K562 (cell line): ENCODE measurements around the gene LZTFL1. TPM values are rescaled to one million over a fixed set of nuclear protein-coding genes. Genes with fewer than 3 reads are reported as not detected.

Experiments
- ATAC-seq: fragments of 200-7000 bp; cut with Tn5 transposase; 3 replicates; pipeline ENCODE4 v1.9.1; 2020; ENCODE audit warnings: moderate library complexity
- BruUV-seq: library from RNA; stranded (reverse); fragments of 400-500 nt; replicated peaks from 2 replicates; lab custom pipeline; 2021; lab: Mats Ljungman, UMichigan
- CTCF ChIA-PET: fragments of 300-600 bp; formaldehyde crosslinking; extraction: SDS; loops from one replicate; lab custom pipeline; 2021; ENCODE audit warnings: low intra/inter-chr PET ratio; lab: Yijun Ruan, JAX
- POLR2A ChIA-PET: fragments of 300-600, 350-650 bp; sonication (Branson Sonifier 250); formaldehyde crosslinking; extraction: SDS; loops from one replicate; lab custom pipeline; 2021; ENCODE audit warnings: antibody characterized with exemption, inconsistent platforms; lab: Yijun Ruan, JAX
- DNase-seq, 4 experiments: peaks; one replicate each; pipeline versions ENCODE4 v3.0.0 to v3.0.0-alpha.2; 2011 to 2018; ENCODE audit warnings: low spot score in 3 of 4, mixed read lengths in 3 of 4; ENCODE audit errors: extremely low read depth in 1 of 4
- FAIRE-seq: peaks from 2 replicates; lab custom pipeline; 2011; peaks lifted over from hg19 to GRCh38; lab: Jason Lieb, UNC
- H2AFZ ChIP-seq: 2 replicates; pipeline ENCODE4 v1.6.0; 2011; ENCODE audit warnings: low read depth, low read length, control low read depth, inconsistent platforms
- H3K27ac ChIP-seq: fragments of 200-600 bp; 3 replicates; pipeline ENCODE4 v1.8.0; 2011; ENCODE audit warnings: low read depth, mild to moderate bottlenecking, control low read depth, inconsistent platforms, low read length, moderate library complexity, mixed read lengths; ENCODE audit errors: extremely low read depth
- H3K27me3 ChIP-seq, 2 experiments: fragments of 300-600 bp in 1 of 2; 2 replicates in 1 of 2; 3 replicates in 1 of 2; pipeline versions ENCODE4 v1.6.0 to v1.8.0; 2011; ENCODE audit warnings: inconsistent platforms in 2 of 2, low read length in 2 of 2, mild to moderate bottlenecking in 1 of 2, mixed read lengths in 1 of 2, moderate library complexity in 1 of 2; ENCODE audit not compliant: control insufficient read depth in 2 of 2, insufficient read depth in 2 of 2
- H3K36me3 ChIP-seq: fragments of 300-600 bp; 3 replicates; pipeline ENCODE4 v1.8.0; 2011; ENCODE audit warnings: mild to moderate bottlenecking, low read length, inconsistent platforms; ENCODE audit not compliant: control insufficient read depth, insufficient read depth
- H3K4me1 ChIP-seq, 2 experiments: fragments of 200-600 bp in 1 of 2; replicated peaks in 1 of 2; 2 replicates in 1 of 2; 3 replicates in 1 of 2; pipeline versions ENCODE4 v1.5.1 to v1.8.0; 2011; ENCODE audit warnings: inconsistent platforms in 2 of 2, low read length in 2 of 2, mild to moderate bottlenecking in 1 of 2, mixed read lengths in 1 of 2, moderate library complexity in 1 of 2; ENCODE audit not compliant: control insufficient read depth in 2 of 2, insufficient read depth in 2 of 2
- H3K4me2 ChIP-seq: 2 replicates; pipeline ENCODE4 v1.6.1; 2011; ENCODE audit warnings: low read length, control low read depth, inconsistent platforms, mixed read lengths; ENCODE audit not compliant: insufficient read depth
- H3K4me3 ChIP-seq: fragments of 200-600 bp; sonication (generic), shearing (Covaris generic); 2 replicates; pipeline ENCODE4 v1.5.1; 2016; ENCODE audit warnings: control low read depth, inconsistent platforms
- H3K79me2 ChIP-seq: fragments of 200-600 bp; 3 replicates; pipeline ENCODE4 v1.8.0; 2011; ENCODE audit warnings: low read length, inconsistent platforms; ENCODE audit not compliant: control insufficient read depth, insufficient read depth
- H3K9ac ChIP-seq, 2 experiments: 2 replicates each; pipeline versions ENCODE4 v1.6.0 to v1.6.1; 2011; ENCODE audit warnings: low read depth in 2 of 2, low read length in 2 of 2, control low read depth in 1 of 2, inconsistent platforms in 1 of 2, mild to moderate bottlenecking in 1 of 2, mixed read lengths in 1 of 2; ENCODE audit not compliant: insufficient read depth in 1 of 2
- H3K9me1 ChIP-seq: one replicate; pipeline ENCODE4 v1.6.0; 2011; ENCODE audit warnings: inconsistent platforms, mild to moderate bottlenecking, low read length, moderate library complexity; ENCODE audit not compliant: control insufficient read depth, insufficient read depth
- H3K9me3 ChIP-seq: replicated peaks from 2 replicates; pipeline ENCODE4 v1.5.1; 2011; ENCODE audit warnings: low read depth, low read length, inconsistent platforms; ENCODE audit not compliant: control insufficient read depth, insufficient read depth
- H4K20me1 ChIP-seq: replicated peaks from 2 replicates; pipeline ENCODE4 v1.6.1; 2011; ENCODE audit warnings: low read length, inconsistent platforms, mixed read lengths; ENCODE audit not compliant: control insufficient read depth, insufficient read depth
- BMI1 ChIP-seq: fragments of 150-350 bp; IDR thresholded peaks from 2 replicates; pipeline ENCODE4 v1.6.1; 2014; ENCODE audit warnings: low read length
- HSF4 ChIP-seq: fragments of 250-450 bp; sonication (Bioruptor Pico); IDR thresholded peaks from 2 replicates; pipeline ENCODE4 v2.1.2; 2022; ENCODE audit warnings: mild to moderate bottlenecking, moderate library complexity, borderline replicate concordance
- MCM7 ChIP-seq, 2 experiments: fragments of 450-650 bp; IDR thresholded peaks; 2 replicates each; pipeline ENCODE4 v1.6.1; 2016 to 2018
- RBM25 ChIP-seq: fragments of 200-400 bp; formaldehyde crosslinking; IDR thresholded peaks from 2 replicates; pipeline ENCODE4 v1.6.1; 2018; ENCODE audit warnings: low read length, low read depth, moderate library complexity; ENCODE audit not compliant: severe bottlenecking
- RBM34 ChIP-seq: fragments of 200-400 bp; formaldehyde crosslinking; IDR thresholded peaks from 2 replicates; pipeline ENCODE4 v1.6.1; 2018; ENCODE audit warnings: low read length, borderline replicate concordance; ENCODE audit not compliant: insufficient read depth
- ZFP36 ChIP-seq: fragments of 150-350 bp; IDR thresholded peaks from 2 replicates; pipeline ENCODE4 v1.6.1; 2018; ENCODE audit warnings: low read length, low read depth; ENCODE audit not compliant: partially characterized antibody
- ZNF436 ChIP-seq: fragments of 250-450, 450-650 bp; sonication (Bioruptor Pico); formaldehyde crosslinking; IDR thresholded peaks from 2 replicates; pipeline ENCODE4 v1.7.0; 2020; ENCODE audit warnings: mild to moderate bottlenecking
- WGBS: fragments of 100-300 bp; shearing (Covaris generic); methylation state at CpG from one replicate; pipeline ENCODE4 v1.1.6; 2016; ENCODE audit warnings: low coverage, mixed read lengths; ENCODE audit not compliant: insufficient coverage; ENCODE audit errors: missing lambda C conversion rate; 5-methylcytosine and 5-hydroxymethylcytosine counted together
- in situ Hi-C: fragments of 300-500 bp; cut with MboI; formaldehyde crosslinking; loops from 4 replicates; pipeline ENCODE4 v1.15.0; 2018; ENCODE audit warnings: inconsistent platforms, mixed read lengths
- intact Hi-C: fragments of 100-400 bp; cut with micrococcal nuclease; formaldehyde crosslinking; loops from 2 replicates; pipeline ENCODE4 v1.14.2; 2022
- polyA plus RNA-seq, 8 experiments: library from polyadenylated mRNA; depleted of rRNA in 4 of 8; stranded (reverse) in 5 of 8; unstranded in 3 of 8; fragments of >200 nt; fragmentation: Nextera tagmentation in 2 of 8; fragmentation: Illumina TruSeq in 1 of 8; extraction: Ambion mirVana in 2 of 8; extraction: Trizol in 1 of 8; gene quantifications; 2 replicates each; pipeline versions ENCODE4 v1.2.1 to v1.2.3, GENCODE V29; 2011 to 2014; ENCODE audit warnings: inconsistent platforms in 1 of 8, missing spikeins in 1 of 8
- total RNA-seq, 7 experiments: library from RNA; depleted of rRNA in 6 of 7; stranded (reverse); fragments of >200 nt in 6 of 7; fragmentation: Illumina TruSeq in 2 of 7; extraction: Trizol in 2 of 7; gene quantifications; 2 replicates each; pipeline versions ENCODE4 v1.2.1 to v1.2.3, GENCODE V29; 2011 to 2021; ENCODE audit warnings: low replicate concordance in 1 of 7

The LZTFL1 gene
- total and polyA plus RNA-seq, 9 of the 15 experiments (the other 6 are each of a cell fraction or from before 2014, with no cell fraction given): 10.7 to 33.7 (median 15.3) TPM

DNA sequence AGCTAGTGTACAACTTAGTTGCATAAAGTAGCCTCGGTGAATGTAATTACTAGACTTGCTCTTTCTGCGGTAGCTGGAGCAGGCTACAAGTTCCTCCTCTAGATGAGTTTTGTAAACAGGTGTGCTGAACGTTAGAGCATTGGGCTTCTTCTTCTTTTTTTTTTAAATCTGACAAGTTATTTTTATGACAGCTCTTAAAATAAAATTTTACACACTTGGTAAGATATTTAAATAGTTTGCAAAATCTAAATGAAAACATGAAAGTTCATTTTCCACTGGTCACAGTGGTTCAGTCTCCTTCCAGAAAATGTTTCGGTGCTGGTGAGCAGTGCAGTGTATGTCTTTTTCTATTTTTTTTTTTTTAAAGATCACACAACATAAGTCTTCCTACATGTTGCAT is 47.4 kb upstream of the LZTFL1 start:
- no peak for ATAC-seq
- H3K27me3 ChIP-seq: peaks cover 8 to 13% of the 10 kb centered on the region in 2 experiments
- no peaks in the 10 kb centered on the region for H3K79me2 ChIP-seq
- no peaks in the 10 kb centered on the region for H4K20me1 ChIP-seq
- intact Hi-C loops: no loop called here
- no peak for DNase-seq
- CTCF ChIA-PET: no interaction called here
- no peak overlapping the region for H3K4me3 ChIP-seq
- H3K27ac ChIP-seq: no peak overlapping the region
- H3K4me2 ChIP-seq: no peak overlapping the region
- no peak for FAIRE-seq
- no peak overlapping the region for H2AFZ ChIP-seq
- no peaks in the 10 kb centered on the region for H3K36me3 ChIP-seq
- no peaks in the 10 kb centered on the region for H3K9me3 ChIP-seq
- in situ Hi-C loops: no loop called here
- POLR2A ChIA-PET: interaction anchor here (1.4 kb wide), 1 partner anchor 9 kb away, joined by 3 read pairs; no protein-coding TSS in a partner anchor
- no peaks in the 10 kb centered on the region; a peak in 1 of 5 replicates for H3K4me1 ChIP-seq
- no TSS peak for BruUV-seq
- WGBS: 21% methylated on average over 4 of the region's 4 CpGs
- TF ChIP-seq HSF4 (CRISPR knock-in tag): no peak
- TF ChIP-seq BMI1: no peak
- no peak for TF ChIP-seq MCM7 (IDR thresholded peaks at IDR 0.05)
- no peak for TF ChIP-seq ZNF436 (CRISPR knock-in tag)
- H3K9ac ChIP-seq: no peak overlapping the region
- no peaks in the 10 kb centered on the region for H3K9me1 ChIP-seq

DNA sequence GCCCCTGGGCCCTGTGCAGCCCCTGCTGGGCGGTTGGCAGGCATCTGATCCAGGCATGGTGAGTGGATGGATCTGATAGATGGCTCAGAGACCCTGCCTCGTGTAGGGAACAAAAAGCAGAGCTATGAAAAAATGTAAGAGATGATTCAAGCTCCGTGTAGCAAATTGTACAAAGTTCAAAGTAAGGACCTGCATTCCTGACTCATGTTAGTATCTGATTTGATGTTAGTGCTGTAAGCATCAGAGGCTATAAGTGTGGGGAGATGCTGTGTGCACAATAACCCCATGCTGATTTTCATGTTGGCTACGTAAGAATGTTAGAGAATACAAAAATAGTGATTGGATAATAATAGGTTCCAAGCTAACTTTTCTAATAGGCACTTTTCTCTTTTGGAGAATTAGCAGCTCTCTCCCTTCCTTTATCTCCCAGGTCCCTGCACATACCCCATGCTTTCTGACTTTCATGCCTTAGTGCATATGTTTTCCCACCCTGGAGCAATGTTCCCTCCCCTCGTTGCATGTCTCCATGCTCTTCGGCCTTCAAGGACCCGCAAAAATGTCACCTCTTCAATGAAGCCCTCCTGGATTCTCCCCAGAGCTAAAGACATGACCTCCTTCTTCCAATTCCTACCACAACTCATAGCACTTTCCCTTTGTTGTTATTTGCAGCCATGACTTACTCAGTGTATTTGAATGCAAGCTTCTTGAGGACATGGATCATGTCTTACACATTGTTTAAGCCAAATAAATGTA is 46.0 kb upstream of the LZTFL1 start:
- intact Hi-C loops: no loop called here
- Histone ChIP-seq H3K9ac (no peak overlapping the region), H3K36me3 (no peaks in the 10 kb centered on the region), H3K4me3 (no peak overlapping the region), H2AFZ (no peak overlapping the region), H4K20me1 (no peaks in the 10 kb centered on the region), H3K9me1 (no peaks in the 10 kb centered on the region), H3K4me2 (no peak overlapping the region), H3K4me1 (no peaks in the 10 kb centered on the region), H3K9me3 (no peaks in the 10 kb centered on the region), H3K27me3 (peaks cover 4 to 23% of the 10 kb centered on the region in 2 experiments; a peak in 4 of 5 replicates), H3K27ac (no peak overlapping the region), H3K79me2 (no peaks in the 10 kb centered on the region)
- FAIRE-seq (no peak), DNase-seq (no peak), ATAC-seq (no peak)
- no TSS peak for BruUV-seq
- ChIA-PET CTCF (no interaction called here), POLR2A (interaction anchor here (1.0 to 1.4 kb wide), 3 partner anchors 10 to 13 kb away, joined by 3 read pairs; no protein-coding TSS in a partner anchor)
- peak; percentile 48 for TF ChIP-seq RBM25
- TF ChIP-seq RBM34: no peak
- peak; percentile 92 for TF ChIP-seq ZFP36
- 15% methylated on average over 7 of the region's 7 CpGs for WGBS
- in situ Hi-C loops: no loop called here
